Activated CD4-positive, alpha-beta memory T cell treated with anti-CD3 and anti-CD28 coated beads for 36 hours (primary cell): ENCODE measurements around the gene SP3. TPM values are rescaled to one million over a fixed set of nuclear protein-coding genes. Genes with fewer than 3 reads are reported as not detected.

ENCODE experiments used
- CTCF ChIA-PET: fragments of 350-600 bp; sonication (Branson Sonifier 250); formaldehyde crosslinking; loops from one replicate; lab custom pipeline; 2021; ENCODE audit warnings: antibody characterized with exemption, inconsistent platforms; lab: Charles Lee
- POLR2A ChIA-PET: fragments of 350-600 bp; sonication (Branson Sonifier 250); formaldehyde crosslinking; loops from one replicate; lab custom pipeline; 2021; ENCODE audit warnings: antibody characterized with exemption; lab: Charles Lee
- DNase-seq: peaks from one replicate; pipeline ENCODE4 v3.0.0-alpha.2; 2020
- H3K27ac Mint-ChIP-seq: one replicate; pipeline ENCODE4 v1.8.0; 2021; ENCODE audit warnings: mixed read lengths
- H3K27me3 Mint-ChIP-seq: one replicate; pipeline ENCODE4 v1.8.0; 2021; ENCODE audit warnings: mixed read lengths
- H3K36me3 Mint-ChIP-seq: one replicate; pipeline ENCODE4 v1.8.0; 2021; ENCODE audit warnings: mixed read lengths
- H3K4me1 Mint-ChIP-seq: one replicate; pipeline ENCODE4 v1.8.0; 2021; ENCODE audit warnings: low read depth, mixed read lengths
- H3K4me3 Mint-ChIP-seq: one replicate; pipeline ENCODE4 v1.8.0; 2021; ENCODE audit warnings: mild to moderate bottlenecking, mixed read lengths
- H3K9me3 Mint-ChIP-seq: one replicate; pipeline ENCODE4 v1.8.0; 2021; ENCODE audit warnings: mixed read lengths
- intact Hi-C: fragments of 100-400 bp; cut with micrococcal nuclease; formaldehyde crosslinking; loops from one replicate; pipeline ENCODE4 v1.15.1; 2023
- total RNA-seq, 2 experiments: library from RNA; stranded (reverse); gene quantifications; one replicate each; pipeline ENCODE4 v1.2.3, GENCODE V29; 2021

SP3 gene
- total RNA-seq, 2 experiments from 2014 or later: 79.9 to 90.1 TPM

GRCh38 chr2:173874003-173874893 is 90.9 kb downstream of the SP3 start:
- H3K4me3 Mint-ChIP-seq: no peak overlapping the region
- peaks cover 2% of the 10 kb centered on the region for H3K27me3 Mint-ChIP-seq
- intact Hi-C loops: no loop called here
- H3K27ac Mint-ChIP-seq: no peak overlapping the region
- DNase-seq: no peak
- CTCF ChIA-PET: interaction anchor here (0.6 kb wide), 1 partner anchor 11 kb away, joined by 3 read pairs; no protein-coding TSS in a partner anchor
- no peaks in the 10 kb centered on the region for H3K36me3 Mint-ChIP-seq
- POLR2A ChIA-PET: no interaction called here
- no peaks in the 10 kb centered on the region for H3K9me3 Mint-ChIP-seq
- no peaks in the 10 kb centered on the region for H3K4me1 Mint-ChIP-seq

GRCh38 chr2:173872714-173873113 is 92.5 kb downstream of the SP3 start:
- Mint-ChIP-seq H3K9me3 (no peaks in the 10 kb centered on the region), H3K4me3 (no peak overlapping the region), H3K27me3 (peaks cover 12% of the 10 kb centered on the region), H3K4me1 (no peaks in the 10 kb centered on the region), H3K36me3 (no peaks in the 10 kb centered on the region), H3K27ac (no peak overlapping the region)
- DNase-seq: no peak
- intact Hi-C loops: no loop called here
- CTCF ChIA-PET: no interaction called here
- POLR2A ChIA-PET: no interaction called here

- DNase-seq: no peak
- Mint-ChIP-seq H3K4me1 (no peaks in the 10 kb centered on the region), H3K27ac (no peak overlapping the region), H3K9me3 (no peaks in the 10 kb centered on the region), H3K36me3 (no peaks in the 10 kb centered on the region), H3K4me3 (no peak overlapping the region), H3K27me3 (peaks cover 16% of the 10 kb centered on the region)
- ChIA-PET POLR2A (no interaction called here), CTCF (no interaction called here)
- intact Hi-C loops: no loop called here
These were observed 95.6 kb downstream of the SP3 start for GRCh38 chr2:173869244-173870229.

- ChIA-PET POLR2A (no interaction called here), CTCF (no interaction called here)
- H3K4me3 Mint-ChIP-seq: no peak overlapping the region
- DNase-seq: no peak
- H3K27ac Mint-ChIP-seq: no peak overlapping the region
- H3K4me1 Mint-ChIP-seq: no peaks in the 10 kb centered on the region
- intact Hi-C loops: no loop called here
- peaks cover 16% of the 10 kb centered on the region for H3K27me3 Mint-ChIP-seq
- H3K9me3 Mint-ChIP-seq: no peaks in the 10 kb centered on the region
- no peaks in the 10 kb centered on the region for H3K36me3 Mint-ChIP-seq
These were observed 96.8 kb downstream of the SP3 start for GRCh38 chr2:173868406-173868805.

- Mint-ChIP-seq H3K4me1 (no peaks in the 10 kb centered on the region), H3K27ac (no peak overlapping the region), H3K9me3 (no peaks in the 10 kb centered on the region), H3K27me3 (peaks cover 17% of the 10 kb centered on the region), H3K4me3 (no peak overlapping the region), H3K36me3 (no peaks in the 10 kb centered on the region)
- CTCF ChIA-PET: interaction anchor here (0.7 kb wide), 1 partner anchor 17 kb away, joined by 3 read pairs; no protein-coding TSS in a partner anchor
- POLR2A ChIA-PET: no interaction called here
- no peak for DNase-seq
- intact Hi-C loops: no loop called here
These were observed 98.1 kb downstream of the SP3 start for GRCh38 chr2:173866874-173867618.

- intact Hi-C loops: no loop called here
- no peak overlapping the region for H3K4me3 Mint-ChIP-seq
- no peaks in the 10 kb centered on the region for H3K36me3 Mint-ChIP-seq
- POLR2A ChIA-PET: no interaction called here
- H3K27me3 Mint-ChIP-seq: peaks cover 17% of the 10 kb centered on the region
- H3K9me3 Mint-ChIP-seq: no peaks in the 10 kb centered on the region
- CTCF ChIA-PET: no interaction called here
- no peaks in the 10 kb centered on the region for H3K4me1 Mint-ChIP-seq
- no peak overlapping the region for H3K27ac Mint-ChIP-seq
- no peak for DNase-seq
These were observed 99.0 kb downstream of the SP3 start for GRCh38 chr2:173865971-173866873.

- POLR2A ChIA-PET: no interaction called here
- no peaks in the 10 kb centered on the region for H3K36me3 Mint-ChIP-seq
- CTCF ChIA-PET: interaction anchor here (0.8 kb wide), 1 partner anchor 12 kb away, joined by 3 read pairs; no protein-coding TSS in a partner anchor
- H3K27me3 Mint-ChIP-seq: peaks cover 13% of the 10 kb centered on the region
- no peak overlapping the region for H3K4me3 Mint-ChIP-seq
- no peaks in the 10 kb centered on the region for H3K4me1 Mint-ChIP-seq
- no peaks in the 10 kb centered on the region for H3K9me3 Mint-ChIP-seq
- no peak overlapping the region for H3K27ac Mint-ChIP-seq
- intact Hi-C loops: no loop called here
- no peak for DNase-seq
These were observed 102.5 kb downstream of the SP3 start for GRCh38 chr2:173862612-173863217.

GRCh38 chr2:173860566-173860965 is 104.6 kb downstream of the SP3 start:
- no peaks in the 10 kb centered on the region for H3K9me3 Mint-ChIP-seq
- H3K4me3 Mint-ChIP-seq: no peak overlapping the region
- intact Hi-C loops: no loop called here
- POLR2A ChIA-PET: no interaction called here
- H3K27me3 Mint-ChIP-seq: peaks cover 10% of the 10 kb centered on the region
- no peak for DNase-seq
- no peaks in the 10 kb centered on the region for H3K36me3 Mint-ChIP-seq
- CTCF ChIA-PET: no interaction called here
- no peaks in the 10 kb centered on the region for H3K4me1 Mint-ChIP-seq
- no peak overlapping the region for H3K27ac Mint-ChIP-seq

GRCh38 chr2:173860082-173860481 is 105.1 kb downstream of the SP3 start:
- CTCF ChIA-PET: no interaction called here
- no peaks in the 10 kb centered on the region for H3K36me3 Mint-ChIP-seq
- no peak overlapping the region for H3K4me3 Mint-ChIP-seq
- POLR2A ChIA-PET: no interaction called here
- intact Hi-C loops: no loop called here
- H3K9me3 Mint-ChIP-seq: no peaks in the 10 kb centered on the region
- H3K4me1 Mint-ChIP-seq: no peaks in the 10 kb centered on the region
- no peak overlapping the region for H3K27ac Mint-ChIP-seq
- peaks cover 10% of the 10 kb centered on the region for H3K27me3 Mint-ChIP-seq
- no peak for DNase-seq

- intact Hi-C loops: no loop called here
- DNase-seq: no peak
- Mint-ChIP-seq H3K27ac (no peak overlapping the region), H3K4me3 (no peak overlapping the region), H3K9me3 (no peaks in the 10 kb centered on the region), H3K27me3 (peaks cover 11% of the 10 kb centered on the region), H3K4me1 (no peaks in the 10 kb centered on the region), H3K36me3 (no peaks in the 10 kb centered on the region)
- CTCF ChIA-PET: no interaction called here
- POLR2A ChIA-PET: no interaction called here
These were observed 106.9 kb downstream of the SP3 start for GRCh38 chr2:173858291-173858731.
